GM23338 (cell line): ENCODE data around the gene PTPRN2. TPM values are rescaled to one million over a fixed set of nuclear protein-coding genes. Genes with fewer than 3 reads are reported as not detected.
"Not testable (repeated sequence)": the region's sequence is repeated elsewhere in the genome, so short reads cannot be mapped to it uniquely, and the experiment has no call there.

Experiments used
- ATAC-seq: fragments of 200-7000 bp; cut with Tn5 transposase; 3 replicates; pipeline ENCODE4 v1.9.1; 2020
- DNase-seq: peaks from one replicate; pipeline ENCODE4 v3.0.0-alpha.2; 2015; ENCODE audit warnings: low spot score
- H2AFZ ChIP-seq: fragments of 200-600 bp; sonication (generic); 2 replicates; pipeline ENCODE4 v1.8.0; 2016; ENCODE audit warnings: antibody characterized with exemption, mild to moderate bottlenecking, moderate library complexity
- H3F3A ChIP-seq: fragments of 200-600 bp; sonication (generic); replicated peaks from 2 replicates; pipeline ENCODE4 v1.8.0; 2017; ENCODE audit warnings: antibody characterized with exemption, mixed run types, low read depth
- H3K27ac ChIP-seq: fragments of 200-600 bp; sonication (generic); 2 replicates; pipeline ENCODE4 v1.6.1; 2016; ENCODE audit warnings: low read depth
- H3K27me3 ChIP-seq: fragments of 200-600 bp; sonication (generic); 2 replicates; pipeline ENCODE4 v1.8.0; 2016; ENCODE audit warnings: mild to moderate bottlenecking, mixed run types, moderate library complexity; ENCODE audit not compliant: insufficient read depth
- H3K36me3 ChIP-seq: fragments of 200-600 bp; sonication (generic); 2 replicates; pipeline ENCODE4 v1.8.0; 2016; ENCODE audit warnings: mild to moderate bottlenecking; ENCODE audit not compliant: insufficient read depth
- H3K4me1 ChIP-seq: fragments of 200-600 bp; sonication (generic); 2 replicates; pipeline ENCODE4 v1.8.0; 2016; ENCODE audit warnings: mild to moderate bottlenecking, moderate library complexity; ENCODE audit not compliant: insufficient read depth
- H3K4me2 ChIP-seq: fragments of 200-600 bp; sonication (generic); 2 replicates; pipeline ENCODE4 v1.7.1; 2017; ENCODE audit warnings: mixed run types
- H3K4me3 ChIP-seq: fragments of 200-600 bp; sonication (generic); 2 replicates; pipeline ENCODE4 v1.6.1; 2016; ENCODE audit warnings: mixed run types
- H3K79me2 ChIP-seq: fragments of 200-600 bp; sonication (generic); replicated peaks from 2 replicates; pipeline ENCODE4 v1.8.0; 2017; ENCODE audit warnings: mild to moderate bottlenecking; ENCODE audit not compliant: insufficient read depth
- H3K9me2 ChIP-seq: fragments of 200-600 bp; sonication (generic); 2 replicates; pipeline ENCODE4 v1.8.0; 2017; ENCODE audit not compliant: insufficient read depth
- H4K20me1 ChIP-seq: fragments of 200-600 bp; sonication (generic); replicated peaks from 2 replicates; pipeline ENCODE4 v1.8.0; 2017; ENCODE audit warnings: mild to moderate bottlenecking; ENCODE audit not compliant: insufficient read depth
- H3K27ac Mint-ChIP-seq: 2 replicates; pipeline ENCODE4 v1.8.0; 2020; ENCODE audit warnings: inconsistent platforms, mild to moderate bottlenecking, moderate library complexity, mixed read lengths
- H3K27me3 Mint-ChIP-seq: 3 replicates; pipeline ENCODE4 v1.8.0; 2022; ENCODE audit warnings: low read depth, mild to moderate bottlenecking, moderate library complexity, mixed read lengths, inconsistent platforms; ENCODE audit not compliant: insufficient read depth, poor library complexity
- H3K36me3 Mint-ChIP-seq: 3 replicates; pipeline ENCODE4 v1.8.0; 2021; ENCODE audit warnings: low read depth, mild to moderate bottlenecking, inconsistent platforms, moderate library complexity, mixed read lengths
- H3K4me1 Mint-ChIP-seq: 3 replicates; pipeline ENCODE4 v1.8.0; 2020; ENCODE audit warnings: mild to moderate bottlenecking, inconsistent platforms, mixed read lengths
- H3K4me3 Mint-ChIP-seq: 3 replicates; pipeline ENCODE4 v1.8.0; 2021; ENCODE audit warnings: moderate library complexity, mild to moderate bottlenecking, inconsistent platforms, mixed read lengths
- H3K9me3 Mint-ChIP-seq: 3 replicates; pipeline ENCODE4 v1.8.0; 2020; ENCODE audit warnings: moderate library complexity, mild to moderate bottlenecking, inconsistent platforms, mixed read lengths
- EZH2phosphoT487 ChIP-seq: fragments of 200-600 bp; sonication (generic); IDR thresholded peaks from one replicate; pipeline ENCODE4 v1.8.1; 2018; ENCODE audit warnings: antibody characterized with exemption; ENCODE audit not compliant: unreplicated experiment
- NANOG ChIP-seq: IDR thresholded peaks from 2 replicates; pipeline ENCODE4 v1.6.1; 2016; ENCODE audit warnings: antibody characterized with exemption, borderline replicate concordance
- ZNF462 ChIP-seq: fragments of 250-450 bp; sonication (Bioruptor Pico); IDR thresholded peaks from 2 replicates; pipeline ENCODE4 v1.5.0; 2020; ENCODE audit warnings: mild to moderate bottlenecking, moderate library complexity
- polyA plus RNA-seq: library from polyadenylated mRNA; unstranded; fragments of >200 nt; fragmentation: Nextera tagmentation; extraction: Ambion mirVana; gene quantifications from 2 replicates; pipeline ENCODE4 v1.2.1, GENCODE V29; 2016
- total RNA-seq: library from RNA; depleted of rRNA; stranded (reverse); fragments of >200 nt; shearing (Covaris generic); gene quantifications from 2 replicates; pipeline ENCODE4 v1.2.3, GENCODE V29; 2014

The PTPRN2 gene
- total and polyA plus RNA-seq, 2 experiments from 2014 or later, result 0.87 to 4.0 TPM

- TF ChIP-seq ZNF462 (CRISPR knock-in tag) (no peak), NANOG (no peak), EZH2phosphoT487 (no peak)
These were observed 209.6 kb downstream of the PTPRN2 start (continued) for GRCh38 chr7:158377800-158378623.

- not testable (repeated sequence) for DNase-seq, ATAC-seq, H3K4me2 ChIP-seq, H4K20me1 ChIP-seq, H3K4me1 ChIP-seq, H3K27me3 ChIP-seq, H3K27ac Mint-ChIP-seq, H3K9me2 ChIP-seq, H3K4me3 ChIP-seq, H3K27ac ChIP-seq, H3K79me2 ChIP-seq, H3K4me1 Mint-ChIP-seq, H3F3A ChIP-seq, H2AFZ ChIP-seq, H3K27me3 Mint-ChIP-seq, H3K4me3 Mint-ChIP-seq, H3K36me3 ChIP-seq
- peaks cover 88% of the 10 kb centered on the region for H3K9me3 Mint-ChIP-seq
- H3K36me3 Mint-ChIP-seq, result peaks cover 42% of the 10 kb centered on the region
These were observed 210.8 kb downstream of the PTPRN2 start for GRCh38 chr7:158376839-158377186.

GRCh38 chr7:158376146-158376838 lies 211.3 kb downstream of the PTPRN2 start:
- not testable (repeated sequence) for H3K4me3 ChIP-seq, H3K27ac ChIP-seq, H3K9me2 ChIP-seq, H3K27me3 Mint-ChIP-seq, H3K27me3 ChIP-seq, H3K4me1 ChIP-seq, H3K4me1 Mint-ChIP-seq, H3K27ac Mint-ChIP-seq, H3F3A ChIP-seq, DNase-seq, H3K36me3 ChIP-seq, H4K20me1 ChIP-seq, H3K4me3 Mint-ChIP-seq, ATAC-seq, H3K79me2 ChIP-seq, H3K4me2 ChIP-seq, H2AFZ ChIP-seq
- H3K9me3 Mint-ChIP-seq, result peaks cover 88% of the 10 kb centered on the region
- peaks cover 37% of the 10 kb centered on the region for H3K36me3 Mint-ChIP-seq
